ENCODE data around the gene LYZ. TPM values are rescaled to one million over a fixed set of nuclear protein-coding genes. Genes with fewer than 3 reads are reported as not detected.

Gene LYZ
- total and polyA plus RNA-seq, 9 of the 15 experiments (the other 6 are each of a cell fraction or from before 2014, with no cell fraction given): 27.2 to 96.3 (median 42.1) TPM

- intact Hi-C loops (cut with micrococcal nuclease): loop anchor here (10.0 kb wide), 2 partner anchors 123 to 197 kb away; partner anchors contain the start of gene FRS2
- ChIA-PET POLR2A (interaction anchor here (0.6 to 1.2 kb wide), 2 partner anchors 14 to 21 kb away, joined by 3 read pairs; no protein-coding TSS in a partner anchor), CTCF (ENCODE audit: low intra/inter-chr PET ratio) (interaction anchor here (0.7 kb wide), 1 partner anchor 30 kb away, joined by 3 read pairs; no protein-coding TSS in a partner anchor)
- H3K79me2 ChIP-seq (ENCODE audit: control insufficient read depth, insufficient read depth, low read length): no peaks in the 10 kb centered on the region
- in situ Hi-C loops (cut with MboI): loop anchor here (10.0 kb wide), 1 partner anchor 223 kb away; no protein-coding TSS in a partner anchor
- H2AFZ ChIP-seq (ENCODE audit: low read depth, low read length): no peak overlapping the region
- no peak overlapping the region for H3K4me2 ChIP-seq (ENCODE audit: insufficient read depth, low read length)
- no peaks in the 10 kb centered on the region for H3K36me3 ChIP-seq (ENCODE audit: control insufficient read depth, insufficient read depth, low read length)
- H3K27me3 ChIP-seq (ENCODE audit: control insufficient read depth in 2 of 2, insufficient read depth in 2 of 2, low read length in 2 of 2): no peaks in the 10 kb centered on the region
- WGBS (ENCODE audit: insufficient coverage, low coverage, missing lambda C conversion rate): 54% methylated on average over 2 of the region's 2 CpGs
- no peak for DNase-seq (ENCODE audit: extremely low read depth in 1 of 4, low spot score in 3 of 4)
- H3K4me1 ChIP-seq (replicated peaks in 1 of 2; ENCODE audit: control insufficient read depth in 2 of 2, insufficient read depth in 2 of 2, low read length in 2 of 2): peaks cover 4 to 12% of the 10 kb centered on the region in 2 experiments; a peak in 3 of 5 replicates
- no peak overlapping the region for H3K27ac ChIP-seq (ENCODE audit: extremely low read depth, low read depth, low read length)
- H3K9me3 ChIP-seq (replicated peaks; ENCODE audit: control insufficient read depth, insufficient read depth, low read depth, low read length): no peaks in the 10 kb centered on the region
- no peaks in the 10 kb centered on the region for H4K20me1 ChIP-seq (replicated peaks; ENCODE audit: control insufficient read depth, insufficient read depth, low read length)
- H3K9ac ChIP-seq (ENCODE audit: insufficient read depth in 1 of 2, low read depth in 2 of 2, low read length in 2 of 2): no peak overlapping the region
- no peak for FAIRE-seq
- H3K4me3 ChIP-seq: no peak overlapping the region
- no peak for ATAC-seq
- TF ChIP-seq ZNF551 (CRISPR knock-in tag; IDR thresholded peaks at IDR 0.05): no peak
- TF ChIP-seq ZBTB8A (IDR thresholded peaks at IDR 0.05; ENCODE audit: partially characterized antibody): no peak
- TF ChIP-seq PYGO2 (tag; IDR thresholded peaks at IDR 0.05): no peak
- TF ChIP-seq RBM39 (optimal IDR thresholded peaks at IDR 0.05; ENCODE audit: low read depth, low read length): no peak
- peak; percentile 80 for TF ChIP-seq ZNF316 (IDR thresholded peaks at IDR 0.05)
- no peak for TF ChIP-seq ZNF134 (CRISPR knock-in tag; conservative IDR thresholded peaks at IDR 0.05)
- TF ChIP-seq MAFF (IDR thresholded peaks at IDR 0.05; ENCODE audit: low read length): peak; percentile 44
- TF ChIP-seq ZFP30 (CRISPR knock-in tag; IDR thresholded peaks at IDR 0.05; ENCODE audit: borderline replicate concordance): no peak
- TF ChIP-seq ZNF639 (CRISPR knock-in tag; conservative IDR thresholded peaks at IDR 0.05 in 1 of 2, IDR thresholded peaks at IDR 0.05 in 1 of 2): no peak
- no peak for TF ChIP-seq HSF4 (CRISPR knock-in tag; IDR thresholded peaks at IDR 0.05; ENCODE audit: borderline replicate concordance)
- TF ChIP-seq C11orf30 (IDR thresholded peaks at IDR 0.05; ENCODE audit: low read depth): peak; percentile 56; the same call in 1 of the 2 replicates
- H3K9me1 ChIP-seq (ENCODE audit: control insufficient read depth, insufficient read depth, low read length): no peaks in the 10 kb centered on the region
- BruUV-seq (replicated peaks): no TSS peak
Observed at GRCh38 chr12:69351462-69352236, 3.5 kb downstream of the LYZ start.
